Muscle layer of duodenum (tissue), 2 donors: ENCODE measurements around the gene LDHD.
A peak's percentile ranks its signal among the peaks of the same experiment; 100 is the strongest.

Experiments used
- H3K27ac ChIP-seq: one replicate; pipeline ENCODE4 v1.7.0; 2013; ENCODE audit warnings: mild to moderate bottlenecking, low read length
- H3K27me3 ChIP-seq: one replicate; pipeline ENCODE4 v1.7.0; 2013; ENCODE audit warnings: low read depth, mild to moderate bottlenecking, control low read depth, low read length
- H3K36me3 ChIP-seq, 2 donors: one replicate each; pipeline ENCODE4 v1.7.0; 2013; ENCODE audit warnings: low read length in 2 of 2, control low read depth in 1 of 2, mild to moderate bottlenecking in 1 of 2; ENCODE audit not compliant: insufficient read depth in 2 of 2, control insufficient read depth in 1 of 2
- H3K4me1 ChIP-seq, 2 donors: one replicate each; pipeline ENCODE4 v1.7.0; 2013; ENCODE audit warnings: low read length in 2 of 2, mild to moderate bottlenecking in 2 of 2, control low read depth in 1 of 2, moderate library complexity in 1 of 2; ENCODE audit not compliant: insufficient read depth in 2 of 2, control insufficient read depth in 1 of 2
- H3K4me3 ChIP-seq, 2 donors: one replicate each; pipeline ENCODE4 v1.7.0; 2013; ENCODE audit warnings: low read length in 2 of 2, low read depth in 1 of 2, mild to moderate bottlenecking in 1 of 2
- H3K9me3 ChIP-seq, 2 donors: one replicate each; pipeline ENCODE4 v1.7.0; 2013; ENCODE audit warnings: low read length in 2 of 2, control low read depth in 1 of 2, mild to moderate bottlenecking in 1 of 2; ENCODE audit not compliant: control insufficient read depth in 1 of 2
- donor health status: healthy.

LDHD gene

DNA sequence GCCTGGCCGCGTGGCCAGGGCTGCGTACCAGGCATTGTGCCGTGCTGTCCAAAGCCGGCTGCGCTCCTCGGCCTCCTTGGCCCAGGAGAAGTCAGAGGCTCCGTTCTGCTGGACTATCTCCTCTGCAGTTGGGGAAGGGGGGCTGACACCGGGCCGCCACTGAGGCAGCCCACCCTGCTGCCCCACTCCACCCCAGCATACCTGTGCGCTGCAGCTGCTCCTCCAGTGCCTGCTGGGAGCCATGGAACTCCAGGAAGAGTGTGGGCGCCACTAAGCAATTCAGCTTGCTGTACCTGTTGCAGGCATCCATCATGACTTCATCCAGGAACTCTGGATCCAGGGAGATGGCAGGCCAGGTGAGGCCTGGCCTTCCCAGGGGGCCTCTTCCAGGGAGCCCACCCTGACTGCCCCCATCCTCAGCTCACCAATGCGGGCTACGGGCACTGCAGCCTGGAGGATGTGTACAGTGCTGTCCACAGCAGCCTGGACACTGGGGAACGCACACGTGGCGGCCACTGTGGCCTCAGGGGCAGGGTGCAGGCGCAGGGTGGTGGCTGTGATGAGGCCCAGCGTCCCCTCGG, 2.9 kb downstream of the LDHD start:
- H3K4me1 ChIP-seq: peaks cover 24 to 58% of the 10 kb centered on the region in 2 donors
- no peaks in the 10 kb centered on the region for H3K9me3 ChIP-seq
- H3K27ac ChIP-seq: no peak overlapping the region
- H3K27me3 ChIP-seq: no peaks in the 10 kb centered on the region
- no peaks in the 10 kb centered on the region for H3K36me3 ChIP-seq
- no peak overlapping the region for H3K4me3 ChIP-seq

DNA sequence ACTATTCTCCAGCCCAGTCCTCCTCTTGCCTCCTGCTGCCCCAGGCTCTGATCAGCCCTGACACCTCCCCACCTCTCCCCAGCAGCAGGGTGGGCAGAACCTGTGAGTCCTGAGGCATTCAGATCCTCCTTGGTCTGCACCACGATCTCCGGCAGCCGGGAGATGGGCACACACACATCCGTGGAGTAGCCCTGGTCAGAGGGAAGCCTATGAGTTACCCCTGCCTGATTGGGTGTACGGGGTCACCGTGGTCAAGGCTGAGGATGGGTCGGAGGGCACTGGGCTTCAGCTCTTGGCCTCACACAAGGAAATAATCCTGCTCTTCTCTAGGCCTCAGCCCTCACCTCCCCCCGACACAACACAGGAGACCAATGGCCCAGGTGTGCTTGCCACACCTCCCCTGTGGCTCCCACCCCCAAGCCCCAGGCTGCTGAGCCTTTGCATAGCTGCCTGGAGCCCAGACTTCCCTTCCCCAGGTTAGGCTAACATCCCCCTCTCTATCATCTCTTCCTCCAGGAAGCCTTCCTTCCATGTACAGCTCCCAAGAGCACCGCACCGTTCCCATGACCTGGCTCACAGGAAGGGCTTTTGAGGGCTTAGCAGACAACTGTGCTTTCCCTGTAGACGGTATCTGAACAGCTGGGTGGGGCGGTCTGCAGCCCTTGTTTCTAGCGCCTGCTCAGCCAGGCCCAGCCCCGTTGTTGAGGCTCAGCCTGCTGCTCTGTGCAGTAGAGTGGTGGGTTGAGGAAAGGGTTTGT, 3.7 kb downstream of the LDHD start:
- Histone ChIP-seq H3K9me3 (no peaks in the 10 kb centered on the region), H3K4me1 (peaks cover 24 to 63% of the 10 kb centered on the region in 2 donors), H3K27ac (no peak overlapping the region), H3K4me3 (no peak overlapping the region), H3K27me3 (no peaks in the 10 kb centered on the region), H3K36me3 (no peaks in the 10 kb centered on the region)

DNA sequence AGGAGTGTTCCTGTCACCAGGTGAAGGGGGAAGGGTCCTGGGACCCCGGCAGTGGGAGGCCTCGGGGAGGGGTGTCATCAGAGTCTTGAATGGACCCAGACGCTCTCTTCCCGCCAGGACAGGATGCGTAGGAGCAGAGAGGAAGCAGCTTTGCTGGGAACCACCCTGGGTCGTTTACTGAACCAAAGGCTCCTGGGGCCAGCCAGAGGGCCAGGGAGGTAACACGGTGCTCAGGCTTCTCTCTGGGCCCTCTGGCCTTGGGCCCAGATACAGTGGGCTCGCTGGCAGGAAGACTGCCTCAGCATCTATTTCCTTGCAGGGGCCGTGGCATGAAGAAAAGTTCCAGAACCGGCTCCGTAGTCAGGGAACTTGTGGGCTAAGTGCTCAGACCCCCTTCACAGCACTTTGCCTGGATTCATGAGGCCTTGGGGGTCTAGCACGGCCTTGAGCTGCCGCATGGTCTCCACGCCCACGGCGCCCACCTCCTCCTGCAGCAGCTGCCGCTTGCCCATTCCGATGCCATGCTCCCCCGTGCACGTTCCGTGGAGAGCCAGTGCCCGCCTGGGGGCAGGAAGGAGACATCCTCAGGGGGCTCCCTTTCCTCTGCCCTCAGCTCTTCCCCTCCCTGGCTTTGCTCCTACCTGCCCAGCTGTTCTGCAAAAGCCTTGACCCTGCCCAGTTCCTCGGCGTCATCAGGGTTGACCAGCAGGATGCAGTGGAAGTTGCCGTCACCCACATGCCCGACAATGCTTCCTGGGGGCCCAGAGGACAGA, 4.4 kb downstream of the LDHD start:
- H3K36me3 ChIP-seq: no peaks in the 10 kb centered on the region
- peaks cover 24 to 70% of the 10 kb centered on the region in 2 donors for H3K4me1 ChIP-seq
- no peaks in the 10 kb centered on the region for H3K9me3 ChIP-seq
- H3K4me3 ChIP-seq: no peak overlapping the region
- no peaks in the 10 kb centered on the region for H3K27me3 ChIP-seq
- H3K27ac ChIP-seq: peak overlapping the region; percentile 23

DNA sequence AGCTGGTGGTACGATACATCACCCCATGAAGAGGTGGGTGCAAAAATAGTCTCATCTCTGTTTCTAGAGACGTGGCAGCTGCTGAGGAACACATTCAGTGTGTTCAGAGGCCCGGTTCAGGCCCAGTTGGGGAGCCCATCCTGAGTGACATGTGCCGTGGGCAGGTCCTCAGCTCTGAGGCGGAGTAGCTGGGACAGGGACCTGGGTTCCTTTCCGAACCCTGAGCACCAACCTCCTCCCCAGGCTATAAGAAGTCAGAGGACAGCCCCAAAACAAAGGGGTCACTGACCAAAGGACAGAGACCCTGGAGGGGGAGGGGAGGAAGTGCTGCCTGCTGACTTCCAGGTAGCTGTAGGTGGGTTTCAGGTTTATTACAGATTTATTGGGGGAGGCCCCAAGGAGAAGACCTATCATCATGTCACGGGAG, 5.1 kb downstream of the LDHD start:
- no peaks in the 10 kb centered on the region for H3K27me3 ChIP-seq
- H3K4me1 ChIP-seq: peaks cover 24 to 75% of the 10 kb centered on the region in 2 donors
- H3K9me3 ChIP-seq: no peaks in the 10 kb centered on the region
- H3K4me3 ChIP-seq: no peak overlapping the region
- peak overlapping the region; percentile 77 for H3K27ac ChIP-seq
- no peaks in the 10 kb centered on the region for H3K36me3 ChIP-seq

DNA sequence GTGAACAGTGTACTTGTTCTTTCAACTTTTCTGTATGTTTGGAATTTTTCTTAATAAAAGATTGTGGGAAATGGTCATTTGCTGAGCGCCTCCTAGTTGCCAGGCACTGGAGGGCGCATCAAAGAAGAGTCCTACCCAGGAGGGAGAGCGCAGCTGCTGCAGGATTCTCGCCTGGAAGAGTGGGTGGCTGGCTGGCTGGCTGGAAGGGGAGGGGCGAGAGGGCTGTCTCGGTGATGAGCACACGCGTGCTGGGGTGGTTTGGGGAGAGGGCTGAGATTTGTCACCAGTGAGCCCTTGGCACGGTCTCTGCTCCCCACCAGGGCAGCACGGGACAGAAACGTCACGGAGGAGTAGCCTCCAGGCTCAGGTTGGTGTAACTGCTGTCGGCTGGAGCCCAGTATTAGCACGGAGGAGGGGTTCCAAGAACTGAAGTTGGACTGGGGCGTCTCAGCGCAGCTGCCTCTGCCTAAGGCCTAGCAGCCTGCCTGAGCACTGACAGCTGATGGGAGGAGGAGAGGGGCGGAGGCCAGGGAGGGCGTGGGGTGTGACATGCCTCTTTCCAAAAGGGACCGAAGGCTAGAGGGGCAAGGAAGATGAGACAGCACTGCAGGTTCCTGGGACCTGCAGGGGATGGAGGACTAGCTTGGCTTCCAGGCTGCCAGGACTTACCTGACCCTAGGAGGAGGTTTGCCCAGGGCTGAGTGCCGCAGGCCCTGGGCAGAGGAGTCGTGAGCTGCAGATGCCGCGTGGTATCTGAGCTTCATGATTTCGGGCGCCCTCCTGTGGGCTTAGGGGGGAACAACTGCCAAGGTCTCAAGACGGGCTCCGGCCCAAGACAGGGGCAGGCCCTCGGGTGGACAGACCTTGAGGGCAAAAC, 5.7 kb downstream of the LDHD start:
- H3K36me3 ChIP-seq: no peaks in the 10 kb centered on the region
- no peaks in the 10 kb centered on the region for H3K27me3 ChIP-seq
- no peaks in the 10 kb centered on the region for H3K9me3 ChIP-seq
- peak overlapping the region; percentile 77 for H3K27ac ChIP-seq
- H3K4me1 ChIP-seq: peaks cover 26 to 75% of the 10 kb centered on the region in 2 donors
- H3K4me3 ChIP-seq: peak overlapping the region; percentile 48 to 50

DNA sequence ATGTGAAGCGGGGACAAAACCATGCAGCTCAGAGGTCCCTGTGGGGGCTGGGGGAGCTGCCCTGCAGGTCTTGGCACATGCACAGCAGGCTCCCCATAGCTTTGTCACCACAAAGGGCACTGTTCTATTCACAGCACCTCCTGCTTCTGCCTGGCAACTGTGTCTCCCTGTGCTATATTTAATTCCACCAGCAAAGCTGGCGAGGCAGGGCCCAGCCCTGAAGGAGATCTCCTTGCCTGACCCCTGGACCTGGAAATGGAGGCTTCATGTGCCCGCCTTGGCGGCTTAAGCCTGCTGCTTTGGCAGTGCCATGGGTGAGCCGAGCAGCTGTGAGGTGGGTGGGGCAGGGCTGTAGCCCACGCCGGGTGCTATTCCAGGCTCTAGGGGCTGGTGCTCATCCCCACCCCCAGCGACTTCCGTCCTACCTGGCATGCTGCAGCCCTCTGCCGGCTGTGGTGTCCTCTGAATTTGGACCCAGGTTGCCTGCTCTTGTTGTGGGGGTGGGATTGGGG, 6.8 kb downstream of the LDHD start:
- peaks cover 34 to 78% of the 10 kb centered on the region in 2 donors for H3K4me1 ChIP-seq
- peak overlapping the region; percentile 77 for H3K27ac ChIP-seq
- H3K27me3 ChIP-seq: no peaks in the 10 kb centered on the region
- H3K36me3 ChIP-seq: no peaks in the 10 kb centered on the region
- peak overlapping the region; percentile 48 to 50 for H3K4me3 ChIP-seq
- H3K9me3 ChIP-seq: no peaks in the 10 kb centered on the region

DNA sequence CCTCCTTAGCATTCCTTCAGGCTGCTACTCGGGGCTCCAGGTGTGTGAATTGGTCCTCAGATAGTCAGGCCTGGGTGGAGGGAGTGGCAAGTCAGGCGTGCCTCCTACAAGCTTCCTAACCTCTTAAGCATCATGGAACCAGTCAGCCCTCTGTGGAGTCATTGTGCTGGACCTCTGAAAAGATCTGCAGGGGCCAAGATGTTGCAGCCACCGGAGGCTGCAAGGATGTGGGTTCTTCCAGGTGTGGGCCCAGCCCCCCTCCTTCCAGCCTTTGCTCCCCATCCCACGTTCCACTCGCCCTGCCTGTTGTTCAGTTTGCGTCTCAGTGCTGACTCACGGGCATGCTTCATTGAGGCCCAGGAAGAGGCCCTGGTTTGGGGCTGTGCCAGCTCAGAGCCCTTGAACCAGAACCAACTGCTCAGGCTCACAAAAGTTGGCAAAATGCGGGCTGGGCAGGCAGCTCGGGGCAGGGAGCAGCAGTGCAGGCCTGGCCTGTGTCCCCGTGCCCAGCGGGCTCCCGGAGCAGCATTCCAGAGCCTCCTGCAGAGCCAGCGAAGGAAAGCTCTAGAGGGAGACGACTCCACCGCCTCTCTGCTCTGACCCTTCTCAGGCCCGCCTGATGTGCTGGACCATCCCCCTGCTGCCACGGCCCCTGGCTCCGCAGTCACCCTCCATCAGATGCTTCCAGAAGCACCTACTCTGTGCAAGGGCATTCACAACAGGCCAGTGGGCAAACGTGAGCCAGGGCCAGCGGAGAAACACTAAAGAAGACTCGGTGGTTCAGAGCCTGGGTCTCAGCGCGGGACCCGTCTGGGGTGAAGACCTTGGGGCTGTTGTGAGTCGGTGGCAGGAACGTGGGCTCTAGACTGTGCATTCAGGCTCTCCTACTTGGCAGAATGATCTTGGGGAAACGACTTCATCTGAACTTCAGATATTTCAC, 7.5 kb downstream of the LDHD start:
- Histone ChIP-seq H3K4me3 (peak overlapping the region; percentile 7 to 20), H3K9me3 (no peaks in the 10 kb centered on the region), H3K4me1 (peaks cover 34 to 81% of the 10 kb centered on the region in 2 donors), H3K27me3 (no peaks in the 10 kb centered on the region), H3K27ac (peak overlapping the region; percentile 77), H3K36me3 (no peaks in the 10 kb centered on the region)

DNA sequence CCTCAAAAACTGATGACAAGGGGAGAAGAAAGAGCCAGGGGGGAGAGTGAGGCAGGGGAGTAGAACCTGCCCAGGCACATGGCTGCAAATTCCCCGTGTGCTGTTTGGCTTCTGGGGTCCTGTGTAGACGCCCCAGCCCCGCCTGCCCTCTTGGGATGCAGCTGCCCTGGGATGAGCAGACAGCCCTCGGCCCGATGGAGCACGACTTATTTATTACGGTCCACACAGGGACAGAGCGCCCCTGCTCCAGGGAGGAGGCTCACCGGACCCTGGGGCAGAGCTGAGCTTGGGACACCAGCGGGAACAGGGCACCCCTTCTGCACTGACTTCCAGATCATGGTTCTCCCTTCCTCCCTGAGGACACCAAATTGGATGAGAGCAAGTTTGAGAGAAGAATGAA, 9.1 kb downstream of the LDHD start:
- H3K27me3 ChIP-seq: no peaks in the 10 kb centered on the region
- peaks cover 34 to 78% of the 10 kb centered on the region in 2 donors for H3K4me1 ChIP-seq
- no peak overlapping the region for H3K27ac ChIP-seq
- H3K4me3 ChIP-seq: no peak overlapping the region
- H3K36me3 ChIP-seq: no peaks in the 10 kb centered on the region
- H3K9me3 ChIP-seq: no peaks in the 10 kb centered on the region

DNA sequence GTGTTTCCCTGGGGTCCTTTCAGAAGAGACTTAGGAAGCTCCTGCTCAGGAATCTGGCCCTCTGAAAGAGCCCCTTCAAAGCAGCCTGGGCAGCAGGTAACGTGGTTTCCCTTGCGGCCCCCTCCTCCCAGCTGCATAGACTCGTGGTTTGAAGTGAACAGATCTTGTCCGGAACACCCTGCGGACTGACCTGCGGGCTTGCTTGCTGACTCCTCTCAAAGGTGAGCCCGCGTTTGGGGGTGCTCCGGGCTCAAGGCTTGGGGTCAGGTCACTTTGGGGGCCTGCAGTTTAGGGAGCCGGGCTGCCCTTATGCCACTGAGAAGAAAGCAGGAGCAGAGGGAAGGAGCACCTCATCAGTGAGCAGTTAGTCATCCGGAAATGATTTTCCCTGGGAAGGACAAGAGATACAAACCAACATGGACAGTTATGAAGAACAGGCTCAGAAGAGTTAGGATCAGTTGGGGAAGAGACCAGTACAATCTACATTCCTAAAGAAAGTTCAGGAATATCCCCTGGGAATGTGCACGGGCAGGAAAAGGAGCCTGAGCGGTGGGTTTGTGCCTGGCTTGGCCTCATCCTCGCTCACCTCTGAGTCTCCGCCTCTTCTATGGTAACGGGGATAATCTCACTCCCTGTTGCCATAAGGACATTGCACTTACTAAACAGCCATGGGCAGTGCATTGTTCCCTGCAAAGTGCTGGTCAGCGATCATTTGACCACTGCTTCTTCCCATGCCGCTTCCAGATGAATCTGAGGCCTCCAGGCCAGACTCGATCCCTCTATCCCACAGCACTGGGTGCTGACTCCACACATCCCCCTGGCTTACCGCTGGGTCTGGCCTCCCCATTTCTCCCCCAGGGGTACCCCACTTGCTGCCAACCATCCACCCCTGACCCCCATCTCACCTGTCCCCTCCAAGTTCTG, 10.0 kb downstream of the LDHD start:
- Histone ChIP-seq H3K27ac (peak overlapping the region; percentile 14), H3K27me3 (no peaks in the 10 kb centered on the region), H3K9me3 (no peaks in the 10 kb centered on the region), H3K36me3 (no peaks in the 10 kb centered on the region), H3K4me1 (peaks cover 31 to 69% of the 10 kb centered on the region in 2 donors), H3K4me3 (no peak overlapping the region)
